K562 (cell line): Measurements from ENCODE around the gene PGGHG. TPM values are rescaled to one million over a fixed set of nuclear protein-coding genes. Genes with fewer than 3 reads are reported as not detected.
A peak's percentile ranks its signal among the peaks of the same experiment; 100 is the strongest.

Source experiments
- CHD7 ChIP-seq: fragments of 200-600 bp; sonication (generic); IDR thresholded peaks from one replicate; pipeline ENCODE4 v1.6.1; 2012; ENCODE audit warnings: mild to moderate bottlenecking, low read depth, low read length, inconsistent platforms
- RREB1 ChIP-seq: fragments of 250-450 bp; sonication (Bioruptor Pico); IDR thresholded peaks from 2 replicates; pipeline ENCODE4 v1.4.0; 2020
- SMAD1 ChIP-seq: fragments of 150-350 bp; IDR thresholded peaks from 2 replicates; pipeline ENCODE4 v1.6.1; 2014; ENCODE audit warnings: low read length, low read depth; ENCODE audit not compliant: partially characterized antibody
- SUPT5H ChIP-seq: fragments of 450-650 bp; IDR thresholded peaks from 2 replicates; pipeline ENCODE4 v1.6.1; 2016
- TFE3 ChIP-seq: fragments of 450-650 bp; formaldehyde crosslinking; IDR thresholded peaks from 2 replicates; pipeline ENCODE4 v1.4.0; 2020; ENCODE audit warnings: mild to moderate bottlenecking, mixed read lengths
- ZNF263 ChIP-seq: sonication (generic); formaldehyde crosslinking; IDR thresholded peaks from 2 replicates; pipeline ENCODE4 v1.8.0; 2022; ENCODE audit warnings: mild to moderate bottlenecking, missing genetic modification reagents, borderline replicate concordance
- polyA plus RNA-seq, 8 experiments: library from polyadenylated mRNA; depleted of rRNA in 4 of 8; stranded (reverse) in 5 of 8; unstranded in 3 of 8; fragments of >200 nt; fragmentation: Nextera tagmentation in 2 of 8; fragmentation: Illumina TruSeq in 1 of 8; extraction: Ambion mirVana in 2 of 8; extraction: Trizol in 1 of 8; gene quantifications; 2 replicates each; pipeline versions ENCODE4 v1.2.1 to v1.2.3, GENCODE V29; 2011 to 2014; ENCODE audit warnings: inconsistent platforms in 1 of 8, missing spikeins in 1 of 8
- total RNA-seq, 7 experiments: library from RNA; depleted of rRNA in 6 of 7; stranded (reverse); fragments of >200 nt in 6 of 7; fragmentation: Illumina TruSeq in 2 of 7; extraction: Trizol in 2 of 7; gene quantifications; 2 replicates each; pipeline versions ENCODE4 v1.2.1 to v1.2.3, GENCODE V29; 2011 to 2021; ENCODE audit warnings: low replicate concordance in 1 of 7

Gene PGGHG
- total and polyA plus RNA-seq, 9 of the 15 experiments (the other 6 are each of a cell fraction or from before 2014, with no cell fraction given): 0.38 to 85.1 (median 18.1) TPM

GRCh38 chr11:335779-336658 is 47.1 kb downstream of the PGGHG start (continued):
- TF ChIP-seq CHD7 (no peak), TFE3 (CRISPR knock-in tag) (no peak), ZNF263 (CRISPR knock-in tag) (0 out of 2 replicates have a peak, but pooled peaks have one; percentile 23), SMAD1 (no peak), SUPT5H (no peak), RREB1 (no peak)
